A549 (cell line): ENCODE measurements around the gene MIS18BP1. TPM values are rescaled to one million over a fixed set of nuclear protein-coding genes. Genes with fewer than 3 reads are reported as not detected.
A peak's percentile ranks its signal among the peaks of the same experiment; 100 is the strongest.

Experiments used
- ATAC-seq, 2 experiments: fragments of 200-7000 bp in 1 of 2; fragments of >200 bp in 1 of 2; cut with Nextera tagmentation in 1 of 2; cut with Tn5 transposase in 1 of 2; 3 replicates each; pipeline versions ENCODE4 v1.8.0 to v1.9.1; 2018 to 2020; ENCODE audit warnings: mild to moderate bottlenecking in 1 of 2, moderate library complexity in 1 of 2
- CTCF ChIA-PET: fragments of 300-600 bp; sonication (Branson Sonifier 250); formaldehyde crosslinking; extraction: SDS; loops from one replicate; lab custom pipeline; 2021; ENCODE audit warnings: antibody characterized with exemption, inconsistent platforms; lab: Yijun Ruan, JAX
- POLR2A ChIA-PET: fragments of 350-600 bp; formaldehyde crosslinking; extraction: SDS; loops from one replicate; lab custom pipeline; 2021; ENCODE audit warnings: antibody characterized with exemption, inconsistent platforms; lab: Yijun Ruan, JAX
- DNase-seq, 2 experiments: peaks; one replicate each; pipeline versions ENCODE4 v3.0.0 to v3.0.0-alpha.2; 2011 to 2016; ENCODE audit warnings: low read depth in 1 of 2, low spot score in 1 of 2
- FAIRE-seq: peaks from 2 replicates; lab custom pipeline; 2011; peaks lifted over from hg19 to GRCh38; lab: Jason Lieb, UNC
- H3K27ac ChIP-seq, 2 experiments: fragments of >200 bp; sonication (Bioruptor Twin); formaldehyde crosslinking; 3 replicates each; pipeline ENCODE4 v1.5.1; 2016 to 2017
- H3K4me1 ChIP-seq: fragments of >200 bp; sonication (Bioruptor Twin); formaldehyde crosslinking; 3 replicates; pipeline ENCODE4 v1.6.1; 2016
- H3K4me2 ChIP-seq: fragments of >200 bp; sonication (Bioruptor Twin); formaldehyde crosslinking; 3 replicates; pipeline ENCODE4 v1.6.1; 2016
- H3K4me3 ChIP-seq: fragments of >200 bp; sonication (Bioruptor Twin); formaldehyde crosslinking; 3 replicates; pipeline ENCODE4 v1.5.1; 2016
- H3K9me3 ChIP-seq: fragments of >200 bp; sonication (Bioruptor Twin); formaldehyde crosslinking; 3 replicates; pipeline ENCODE4 v1.6.1; 2016
- BHLHE40 ChIP-seq: IDR thresholded peaks from 2 replicates; pipeline ENCODE4 v1.6.1; 2012; ENCODE audit warnings: low read depth, low read length, inconsistent platforms
- CBX2 ChIP-seq: fragments of 200-600 bp; sonication (generic); IDR thresholded peaks from 2 replicates; pipeline ENCODE4 v1.6.1; 2016; ENCODE audit warnings: low read depth, mild to moderate bottlenecking, borderline replicate concordance
- CEBPB ChIP-seq, 2 experiments: fragments of >200 bp in 1 of 2; sonication (Bioruptor Twin) in 1 of 2; formaldehyde crosslinking in 1 of 2; IDR thresholded peaks; 2 replicates each; pipeline ENCODE4 v1.6.1; 2012 to 2016
- CHD2 ChIP-seq: fragments of 150-350 bp; IDR thresholded peaks from 2 replicates; pipeline ENCODE4 v1.6.1; 2014; ENCODE audit warnings: low read length; ENCODE audit not compliant: partially characterized antibody
- EHF ChIP-seq: fragments of 250-450 bp; sonication (Bioruptor Pico); IDR thresholded peaks from 2 replicates; pipeline ENCODE4 v1.5.0; 2020; ENCODE audit warnings: mild to moderate bottlenecking
- ESRRA ChIP-seq: fragments of 150-350 bp; IDR thresholded peaks from 2 replicates; pipeline ENCODE4 v1.6.1; 2014; ENCODE audit warnings: mild to moderate bottlenecking, low read length, borderline replicate concordance
- FOSB ChIP-seq: fragments of 250-450 bp; sonication (Bioruptor Pico); IDR thresholded peaks from 2 replicates; pipeline ENCODE4 v1.5.0; 2020; ENCODE audit warnings: mild to moderate bottlenecking, moderate library complexity
- HEYL ChIP-seq: fragments of 250-450 bp; sonication (Bioruptor Pico); IDR thresholded peaks from 2 replicates; pipeline ENCODE4 v1.8.0; 2021; ENCODE audit warnings: mild to moderate bottlenecking, moderate library complexity
- HOXB13 ChIP-seq: fragments of 250-450 bp; sonication (Bioruptor Pico); IDR thresholded peaks from 2 replicates; pipeline ENCODE4 v1.5.0; 2020; ENCODE audit warnings: low read depth, mild to moderate bottlenecking, moderate library complexity
- HOXB5 ChIP-seq: fragments of 250-450 bp; sonication (Bioruptor Pico); IDR thresholded peaks from 2 replicates; pipeline ENCODE4 v1.5.0; 2020; ENCODE audit warnings: mild to moderate bottlenecking, moderate library complexity
- JUN ChIP-seq, 2 experiments: fragments of >200 bp; sonication (Bioruptor Twin); formaldehyde crosslinking; IDR thresholded peaks; 2 replicates in 1 of 2; 3 replicates in 1 of 2; pipeline ENCODE4 v1.6.1; 2016 to 2017
- KDM5A ChIP-seq: fragments of 200-600 bp; sonication (generic); IDR thresholded peaks from 2 replicates; pipeline ENCODE4 v1.6.1; 2016; ENCODE audit warnings: antibody characterized with exemption, mild to moderate bottlenecking
- MAZ ChIP-seq: fragments of 150-350 bp; IDR thresholded peaks from 2 replicates; pipeline ENCODE4 v1.6.1; 2014; ENCODE audit warnings: antibody characterized with exemption, low read depth, low read length, borderline replicate concordance
- NPAS2 ChIP-seq: fragments of 250-450 bp; sonication (Bioruptor Pico); IDR thresholded peaks from 2 replicates; pipeline ENCODE4 v1.8.0; 2022; ENCODE audit warnings: mild to moderate bottlenecking, moderate library complexity, borderline replicate concordance
- PHF8 ChIP-seq: fragments of 200-600 bp; sonication (generic); IDR thresholded peaks from 2 replicates; pipeline ENCODE4 v1.6.1; 2016; ENCODE audit warnings: low read depth, mild to moderate bottlenecking, antibody characterized with exemption, moderate library complexity, borderline replicate concordance
- RAD21 ChIP-seq, 2 experiments: fragments of >200 bp in 1 of 2; sonication (Bioruptor Twin) in 1 of 2; formaldehyde crosslinking in 1 of 2; IDR thresholded peaks in 1 of 2; conservative IDR thresholded peaks in 1 of 2; 2 replicates in 1 of 2; 3 replicates in 1 of 2; pipeline ENCODE4 v1.6.1; 2012 to 2018; ENCODE audit warnings: inconsistent platforms in 1 of 2
- RCOR1 ChIP-seq: fragments of 150-350 bp; IDR thresholded peaks from 2 replicates; pipeline ENCODE4 v1.6.1; 2014; ENCODE audit warnings: antibody characterized with exemption, low read length, low read depth
- RFX5 ChIP-seq: fragments of 450-650 bp; IDR thresholded peaks from 2 replicates; pipeline ENCODE4 v1.7.1; 2014; ENCODE audit warnings: antibody characterized with exemption, mild to moderate bottlenecking, moderate library complexity
- TP53 ChIP-seq: fragments of 250-450 bp; sonication (Bioruptor Pico); IDR thresholded peaks from 2 replicates; pipeline ENCODE4 v1.5.0; 2021; ENCODE audit warnings: mild to moderate bottlenecking, moderate library complexity
- WGBS: methylation state at CpG from one replicate; pipeline ENCODE4 v1.1.6; 2017; ENCODE audit errors: missing lambda C conversion rate; 5-methylcytosine and 5-hydroxymethylcytosine counted together
- polyA minus RNA-seq: library from RNA; depleted of rRNA, polyadenylated mRNA; stranded (reverse); fragments of >200 nt; gene quantifications from 2 replicates; pipeline ENCODE4 v1.2.3, GENCODE V29; 2011; rRNA and poly(A)+ RNA removed
- polyA plus RNA-seq, 4 experiments: library from polyadenylated mRNA; depleted of rRNA in 3 of 4; stranded (reverse); fragments of >200 nt; fragmentation: RNase III in 1 of 4; extraction: RNeasy Plus Mini Kit Qiagen cat#74134 plus additional on column Dnase treatment in 1 of 4; gene quantifications; 2 replicates in 3 of 4; 3 replicates in 1 of 4; pipeline ENCODE4 v1.2.3, GENCODE V29; 2011 to 2017
- TF ChIP-seq, protein P1 (sequence below): IDR thresholded peaks from 2 replicates; pipeline ENCODE4 v1.6.1; 2012
- TF ChIP-seq, protein P2 (sequence below): fragments of 250-450 bp; sonication (Bioruptor Pico); IDR thresholded peaks from 2 replicates; pipeline ENCODE4 v1.5.0; 2021; ENCODE audit warnings: mild to moderate bottlenecking, moderate library complexity, borderline replicate concordance
- TF ChIP-seq, protein P3 (sequence below): fragments of >200 bp; sonication (Bioruptor Twin); formaldehyde crosslinking; IDR thresholded peaks from 3 replicates; pipeline ENCODE4 v1.6.1; 2016
- TF ChIP-seq, protein P4 (sequence below): fragments of 450-650 bp; IDR thresholded peaks from 2 replicates; pipeline ENCODE4 v1.6.1; 2014; ENCODE audit warnings: antibody characterized with exemption
- TF ChIP-seq, protein P5 (sequence below): fragments of >200 bp; sonication (Bioruptor Twin); formaldehyde crosslinking; IDR thresholded peaks from 2 replicates; pipeline ENCODE4 v1.6.1; 2016
- TF ChIP-seq, protein P6 (sequence below): fragments of 150-350 bp; IDR thresholded peaks from 2 replicates; pipeline ENCODE4 v1.6.1; 2014; ENCODE audit warnings: low read depth, mild to moderate bottlenecking, low read length
- TF ChIP-seq, protein P7 (sequence below): IDR thresholded peaks from 2 replicates; pipeline ENCODE4 v1.6.1; 2012; ENCODE audit warnings: low read depth, borderline replicate concordance
- TF ChIP-seq, protein P8 (sequence below): IDR thresholded peaks from 2 replicates; pipeline ENCODE4 v1.6.1; 2012

The MIS18BP1 gene
- polyA plus RNA-seq (2011; rRNA removed) (28.0 and 38.0 TPM in 2 replicates), polyA plus RNA-seq (2017; fragmentation: RNase III; extraction: RNeasy Plus Mini Kit Qiagen cat#74134 plus additional on column Dnase treatment) (24.2 to 28.5 TPM (median 26.1 TPM) in 3 replicates), polyA minus RNA-seq (9.3 and 11.2 TPM in 2 replicates)
- polyA plus RNA-seq (2012; cell fraction: cytosol; rRNA removed) = 7.2 and 8.8 TPM in 2 replicates
- polyA plus RNA-seq (2012; cell fraction: nucleus; rRNA removed) = 6.9 and 7.6 TPM in 2 replicates

DNA sequence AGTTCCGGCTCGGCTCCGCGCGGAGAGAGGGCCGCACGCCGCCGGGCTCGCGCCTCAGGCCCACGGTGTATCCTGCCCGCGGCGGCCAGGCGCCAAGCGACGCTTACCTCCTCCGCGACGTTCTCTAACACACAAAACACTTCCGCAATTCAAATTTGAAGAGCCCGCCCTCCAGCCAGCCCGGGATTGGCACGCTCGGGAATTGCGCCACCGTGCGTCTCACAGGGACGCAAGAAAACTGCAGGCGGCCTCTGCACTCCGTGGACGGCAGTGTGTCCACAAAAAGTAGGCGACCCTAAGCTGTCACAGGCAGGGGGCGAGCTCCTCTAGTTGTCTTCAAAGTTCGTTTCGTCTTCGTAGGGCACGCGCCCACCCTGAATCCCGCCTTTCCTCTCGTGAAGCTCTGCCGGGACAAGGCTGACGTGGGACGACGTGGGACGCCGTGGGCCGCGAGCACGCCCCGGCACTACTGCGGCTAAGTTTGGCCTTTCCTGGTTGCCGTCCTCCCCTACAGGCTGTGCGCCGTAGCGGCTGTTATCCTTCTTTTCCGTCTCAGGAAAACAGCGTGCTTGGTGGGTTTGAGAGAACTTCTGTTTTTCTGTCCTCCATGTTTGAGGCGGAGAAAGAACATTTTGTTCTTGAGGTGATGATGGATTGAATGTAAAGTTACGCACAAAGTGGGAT lies at the start of gene MIS18BP1:
MIS18BP1 (minus strand) TSS at position 133 of the 684 bp plus-strand sequence. CDS start 5,916 bp downstream, outside the sequence.
- peak; percentile 86 to 98 for DNase-seq
- ChIA-PET CTCF (interaction anchor here (0.7 to 8.7 kb wide), 10 partner anchors 8 to 342 kb away, joined by 3 to 57 read pairs (median 5); partner anchors contain the start of genes KLHL28 and TOGARAM1), POLR2A (interaction anchor here (1.0 to 2.8 kb wide), 6 partner anchors 16 to 356 kb away, joined by 3 to 11 read pairs (median 6); partner anchors contain the start of genes FKBP3, KLHL28 and TOGARAM1)
- H3K4me3 ChIP-seq = peak within 1 kb of the TSS; percentile 72
- peak within 1 kb of the TSS; percentile 93 for H3K4me2 ChIP-seq
- H3K4me1 ChIP-seq = peaks cover 22% of the 10 kb centered on the region; the same call in 2 of the 3 replicates
- FAIRE-seq = no peak
- under 1% methylated on average over 34 of the region's 61 CpGs for WGBS
- H3K27ac ChIP-seq = peak within 1 kb of the TSS; percentile 82 to 92
- H3K9me3 ChIP-seq = no peaks in the 10 kb centered on the region
- peak; percentile 89 to 95 for ATAC-seq
- TF ChIP-seq HOXB5 (CRISPR knock-in tag) (peak; percentile 74; the same call in 1 of the 2 replicates), RFX5 (peak; percentile 34; the same call in 1 of the 2 replicates), RCOR1 (no peak), FOSB (no peak; the same call in 1 of the 2 replicates), RAD21 (conservative IDR thresholded peaks at IDR 0.05 in 1 of 2, IDR thresholded peaks at IDR 0.05 in 1 of 2) (no peak; a peak in 1 of 5 replicates), HEYL (CRISPR knock-in tag) (no peak), CEBPB (IDR thresholded peaks at IDR 0.05) (peak; percentile 50 to 79), NPAS2 (CRISPR knock-in tag) (no peak), PHF8 (peak; percentile 75), BHLHE40 (no peak), CBX2 (no peak), MAZ (no peak), TP53 (CRISPR knock-in tag) (peak; percentile 12; the same call in 1 of the 2 replicates), HOXB13 (CRISPR knock-in tag) (0 out of 2 replicates have a peak, but pooled peaks have one; percentile 68), ESRRA (no peak), KDM5A (peak; percentile 77), JUN (IDR thresholded peaks at IDR 0.05) (peak in 1 of 2 experiments; percentile 93; a peak in 4 of 5 replicates), CHD2 (no peak), EHF (no peak; the same call in 1 of the 2 replicates)
- TF ChIP-seq, protein P1, sequence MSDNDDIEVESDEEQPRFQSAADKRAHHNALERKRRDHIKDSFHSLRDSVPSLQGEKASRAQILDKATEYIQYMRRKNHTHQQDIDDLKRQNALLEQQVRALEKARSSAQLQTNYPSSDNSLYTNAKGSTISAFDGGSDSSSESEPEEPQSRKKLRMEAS = peak; percentile 97
- TF ChIP-seq, protein P2, sequence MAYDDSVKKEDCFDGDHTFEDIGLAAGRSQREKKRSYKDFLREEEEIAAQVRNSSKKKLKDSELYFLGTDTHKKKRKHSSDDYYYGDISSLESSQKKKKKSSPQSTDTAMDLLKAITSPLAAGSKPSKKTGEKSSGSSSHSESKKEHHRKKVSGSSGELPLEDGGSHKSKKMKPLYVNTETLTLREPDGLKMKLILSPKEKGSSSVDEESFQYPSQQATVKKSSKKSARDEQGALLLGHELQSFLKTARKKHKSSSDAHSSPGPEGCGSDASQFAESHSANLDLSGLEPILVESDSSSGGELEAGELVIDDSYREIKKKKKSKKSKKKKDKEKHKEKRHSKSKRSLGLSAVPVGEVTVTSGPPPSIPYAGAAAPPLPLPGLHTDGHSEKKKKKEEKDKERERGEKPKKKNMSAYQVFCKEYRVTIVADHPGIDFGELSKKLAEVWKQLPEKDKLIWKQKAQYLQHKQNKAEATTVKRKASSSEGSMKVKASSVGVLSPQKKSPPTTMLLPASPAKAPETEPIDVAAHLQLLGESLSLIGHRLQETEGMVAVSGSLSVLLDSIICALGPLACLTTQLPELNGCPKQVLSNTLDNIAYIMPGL (CRISPR knock-in tag) = peak; percentile 77; the same call in 1 of the 2 replicates
- TF ChIP-seq, protein P3, sequence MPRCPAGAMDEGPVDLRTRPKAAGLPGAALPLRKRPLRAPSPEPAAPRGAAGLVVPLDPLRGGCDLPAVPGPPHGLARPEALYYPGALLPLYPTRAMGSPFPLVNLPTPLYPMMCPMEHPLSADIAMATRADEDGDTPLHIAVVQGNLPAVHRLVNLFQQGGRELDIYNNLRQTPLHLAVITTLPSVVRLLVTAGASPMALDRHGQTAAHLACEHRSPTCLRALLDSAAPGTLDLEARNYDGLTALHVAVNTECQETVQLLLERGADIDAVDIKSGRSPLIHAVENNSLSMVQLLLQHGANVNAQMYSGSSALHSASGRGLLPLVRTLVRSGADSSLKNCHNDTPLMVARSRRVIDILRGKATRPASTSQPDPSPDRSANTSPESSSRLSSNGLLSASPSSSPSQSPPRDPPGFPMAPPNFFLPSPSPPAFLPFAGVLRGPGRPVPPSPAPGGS = peak; percentile 85
- TF ChIP-seq, protein P4, sequence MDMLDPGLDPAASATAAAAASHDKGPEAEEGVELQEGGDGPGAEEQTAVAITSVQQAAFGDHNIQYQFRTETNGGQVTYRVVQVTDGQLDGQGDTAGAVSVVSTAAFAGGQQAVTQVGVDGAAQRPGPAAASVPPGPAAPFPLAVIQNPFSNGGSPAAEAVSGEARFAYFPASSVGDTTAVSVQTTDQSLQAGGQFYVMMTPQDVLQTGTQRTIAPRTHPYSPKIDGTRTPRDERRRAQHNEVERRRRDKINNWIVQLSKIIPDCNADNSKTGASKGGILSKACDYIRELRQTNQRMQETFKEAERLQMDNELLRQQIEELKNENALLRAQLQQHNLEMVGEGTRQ = peak; percentile 20; the same call in 1 of the 2 replicates
- TF ChIP-seq, protein P5, sequence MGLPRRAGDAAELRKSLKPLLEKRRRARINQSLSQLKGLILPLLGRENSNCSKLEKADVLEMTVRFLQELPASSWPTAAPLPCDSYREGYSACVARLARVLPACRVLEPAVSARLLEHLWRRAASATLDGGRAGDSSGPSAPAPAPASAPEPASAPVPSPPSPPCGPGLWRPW = peak; percentile 16; the same call in 1 of the 2 replicates
- TF ChIP-seq, protein P6, sequence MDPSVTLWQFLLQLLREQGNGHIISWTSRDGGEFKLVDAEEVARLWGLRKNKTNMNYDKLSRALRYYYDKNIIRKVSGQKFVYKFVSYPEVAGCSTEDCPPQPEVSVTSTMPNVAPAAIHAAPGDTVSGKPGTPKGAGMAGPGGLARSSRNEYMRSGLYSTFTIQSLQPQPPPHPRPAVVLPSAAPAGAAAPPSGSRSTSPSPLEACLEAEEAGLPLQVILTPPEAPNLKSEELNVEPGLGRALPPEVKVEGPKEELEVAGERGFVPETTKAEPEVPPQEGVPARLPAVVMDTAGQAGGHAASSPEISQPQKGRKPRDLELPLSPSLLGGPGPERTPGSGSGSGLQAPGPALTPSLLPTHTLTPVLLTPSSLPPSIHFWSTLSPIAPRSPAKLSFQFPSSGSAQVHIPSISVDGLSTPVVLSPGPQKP = no peak
- TF ChIP-seq, protein P7, sequence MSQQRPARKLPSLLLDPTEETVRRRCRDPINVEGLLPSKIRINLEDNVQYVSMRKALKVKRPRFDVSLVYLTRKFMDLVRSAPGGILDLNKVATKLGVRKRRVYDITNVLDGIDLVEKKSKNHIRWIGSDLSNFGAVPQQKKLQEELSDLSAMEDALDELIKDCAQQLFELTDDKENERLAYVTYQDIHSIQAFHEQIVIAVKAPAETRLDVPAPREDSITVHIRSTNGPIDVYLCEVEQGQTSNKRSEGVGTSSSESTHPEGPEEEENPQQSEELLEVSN = peak; percentile 97
- TF ChIP-seq, protein P8, sequence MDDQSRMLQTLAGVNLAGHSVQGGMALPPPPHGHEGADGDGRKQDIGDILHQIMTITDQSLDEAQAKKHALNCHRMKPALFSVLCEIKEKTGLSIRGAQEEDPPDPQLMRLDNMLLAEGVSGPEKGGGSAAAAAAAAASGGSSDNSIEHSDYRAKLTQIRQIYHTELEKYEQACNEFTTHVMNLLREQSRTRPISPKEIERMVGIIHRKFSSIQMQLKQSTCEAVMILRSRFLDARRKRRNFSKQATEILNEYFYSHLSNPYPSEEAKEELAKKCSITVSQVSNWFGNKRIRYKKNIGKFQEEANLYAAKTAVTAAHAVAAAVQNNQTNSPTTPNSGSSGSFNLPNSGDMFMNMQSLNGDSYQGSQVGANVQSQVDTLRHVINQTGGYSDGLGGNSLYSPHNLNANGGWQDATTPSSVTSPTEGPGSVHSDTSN = 0 out of 2 replicates have a peak, but pooled peaks have one; percentile 27
